Chondrocyte (in vitro differentiated cells): ENCODE measurements around the gene GNPDA1. TPM values are rescaled to one million over a fixed set of nuclear protein-coding genes. Genes with fewer than 3 reads are reported as not detected.

Experiments used
- DNase-seq: peaks from one replicate; pipeline ENCODE4 v3.0.0; 2021; ENCODE audit warnings: mixed read lengths, low spot score
- H3K27ac Mint-ChIP-seq: one replicate; pipeline ENCODE4 v1.8.0; 2021; ENCODE audit warnings: mild to moderate bottlenecking, moderate library complexity, mixed read lengths; ENCODE audit not compliant: unreplicated experiment
- H3K27me3 Mint-ChIP-seq: 2 replicates; pipeline ENCODE4 v1.8.0; 2021; ENCODE audit warnings: low read depth, mixed read lengths
- H3K36me3 Mint-ChIP-seq: 2 replicates; pipeline ENCODE4 v1.8.0; 2021; ENCODE audit warnings: low read depth, mixed read lengths
- H3K4me1 Mint-ChIP-seq: 2 replicates; pipeline ENCODE4 v1.8.0; 2021; ENCODE audit warnings: low read depth, mild to moderate bottlenecking, mixed read lengths
- H3K4me3 Mint-ChIP-seq: one replicate; pipeline ENCODE4 v1.8.0; 2021; ENCODE audit warnings: mild to moderate bottlenecking, moderate library complexity, mixed read lengths; ENCODE audit not compliant: unreplicated experiment
- H3K9me3 Mint-ChIP-seq: 2 replicates; pipeline ENCODE4 v1.8.0; 2021; ENCODE audit warnings: low read depth, mixed read lengths
- total RNA-seq: library from RNA; stranded (reverse); gene quantifications from 3 replicates; pipeline ENCODE4 v1.2.1, GENCODE V29; 2021
- TF ChIP-seq, protein P1 (sequence below): fragments of 200-600 bp; sonication (generic); IDR thresholded peaks from 2 replicates; pipeline ENCODE4 v1.5.0; 2021; ENCODE audit warnings: antibody characterized with exemption, mild to moderate bottlenecking, moderate library complexity

The GNPDA1 gene
- total RNA-seq, 1 donor from 2014 or later, result 34.5 TPM

DNA sequence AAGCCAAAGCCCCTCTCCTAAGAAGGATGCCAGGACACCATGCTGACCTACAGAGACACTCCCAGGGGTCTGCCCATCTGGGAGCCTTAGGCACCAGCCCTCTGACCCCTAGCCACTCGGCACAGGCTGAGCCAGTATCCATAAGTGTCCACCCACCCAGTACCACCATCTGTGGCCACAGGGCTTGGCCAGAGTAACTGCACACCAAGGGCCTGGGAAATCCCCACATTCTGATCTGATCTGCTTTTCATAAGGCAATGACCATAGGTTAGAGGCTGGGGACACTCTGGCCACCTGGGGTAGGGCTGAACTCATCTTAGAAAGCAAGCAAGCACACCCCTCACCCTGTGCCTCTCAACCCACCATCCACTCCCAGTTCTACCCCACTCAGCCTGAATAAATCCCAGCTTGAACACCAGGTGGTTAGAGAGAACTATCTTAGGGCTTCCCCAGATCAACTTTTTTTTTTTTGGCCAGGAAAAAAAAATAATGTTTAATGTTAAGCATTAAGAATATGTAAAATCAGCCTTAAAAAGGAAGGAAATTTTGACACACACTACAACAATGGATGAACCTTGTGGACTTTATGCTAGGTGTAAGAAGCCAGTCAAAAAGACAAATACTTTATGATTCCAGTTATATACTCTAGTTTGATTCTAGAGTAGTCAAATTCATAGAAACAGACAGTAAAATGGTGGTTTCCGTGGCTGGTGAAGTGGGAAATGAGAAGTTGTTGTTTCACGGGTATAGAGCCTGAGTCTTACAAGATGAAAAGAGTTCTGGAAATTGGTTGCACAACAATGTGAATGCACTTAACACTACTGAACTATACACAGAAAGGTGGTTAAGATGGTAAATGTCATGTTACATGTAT lies 6.2 kb downstream of the GNPDA1 start:
- H3K27me3 Mint-ChIP-seq, result no peaks in the 10 kb centered on the region
- H3K27ac Mint-ChIP-seq, result peak overlapping the region; percentile 23
- H3K4me3 Mint-ChIP-seq, result no peak overlapping the region
- H3K9me3 Mint-ChIP-seq, result no peaks in the 10 kb centered on the region
- H3K36me3 Mint-ChIP-seq, result peaks cover 11% of the 10 kb centered on the region
- TF ChIP-seq, protein P1, sequence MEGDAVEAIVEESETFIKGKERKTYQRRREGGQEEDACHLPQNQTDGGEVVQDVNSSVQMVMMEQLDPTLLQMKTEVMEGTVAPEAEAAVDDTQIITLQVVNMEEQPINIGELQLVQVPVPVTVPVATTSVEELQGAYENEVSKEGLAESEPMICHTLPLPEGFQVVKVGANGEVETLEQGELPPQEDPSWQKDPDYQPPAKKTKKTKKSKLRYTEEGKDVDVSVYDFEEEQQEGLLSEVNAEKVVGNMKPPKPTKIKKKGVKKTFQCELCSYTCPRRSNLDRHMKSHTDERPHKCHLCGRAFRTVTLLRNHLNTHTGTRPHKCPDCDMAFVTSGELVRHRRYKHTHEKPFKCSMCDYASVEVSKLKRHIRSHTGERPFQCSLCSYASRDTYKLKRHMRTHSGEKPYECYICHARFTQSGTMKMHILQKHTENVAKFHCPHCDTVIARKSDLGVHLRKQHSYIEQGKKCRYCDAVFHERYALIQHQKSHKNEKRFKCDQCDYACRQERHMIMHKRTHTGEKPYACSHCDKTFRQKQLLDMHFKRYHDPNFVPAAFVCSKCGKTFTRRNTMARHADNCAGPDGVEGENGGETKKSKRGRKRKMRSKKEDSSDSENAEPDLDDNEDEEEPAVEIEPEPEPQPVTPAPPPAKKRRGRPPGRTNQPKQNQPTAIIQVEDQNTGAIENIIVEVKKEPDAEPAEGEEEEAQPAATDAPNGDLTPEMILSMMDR, result no peak
- no peak for DNase-seq
- peaks cover 5% of the 10 kb centered on the region for H3K4me1 Mint-ChIP-seq

DNA sequence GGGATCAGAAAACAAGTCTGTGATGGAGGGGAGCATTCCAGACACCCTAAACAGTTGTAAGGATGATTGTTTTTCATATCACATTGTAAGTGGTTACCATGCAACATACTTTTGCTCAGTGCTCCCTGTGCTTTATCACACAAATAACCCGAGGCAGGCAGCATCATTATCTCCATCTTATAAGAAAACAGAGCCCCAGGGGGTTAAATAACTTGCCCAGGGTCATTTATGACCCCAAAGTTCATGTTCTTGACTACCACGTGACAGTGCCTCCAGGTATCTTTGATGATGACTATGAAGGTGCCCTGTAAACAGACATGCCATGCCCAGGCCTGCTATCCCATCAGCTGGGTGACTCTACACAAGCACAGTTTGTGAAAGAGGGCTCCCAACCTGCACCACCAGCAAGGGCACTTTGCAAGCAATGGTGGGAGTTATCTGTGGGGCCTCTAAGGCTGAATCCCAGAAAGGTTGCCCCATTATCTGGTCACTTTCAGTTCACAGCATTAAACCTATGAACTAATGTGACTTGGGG lies 9.5 kb downstream of the GNPDA1 start:
- peaks cover 4% of the 10 kb centered on the region for H3K4me1 Mint-ChIP-seq
- no peak overlapping the region for H3K4me3 Mint-ChIP-seq
- no peaks in the 10 kb centered on the region for H3K27me3 Mint-ChIP-seq
- TF ChIP-seq, protein P1, result no peak
- H3K9me3 Mint-ChIP-seq, result no peaks in the 10 kb centered on the region
- H3K27ac Mint-ChIP-seq, result no peak overlapping the region
- peaks cover 13% of the 10 kb centered on the region for H3K36me3 Mint-ChIP-seq
- DNase-seq, result no peak

DNA sequence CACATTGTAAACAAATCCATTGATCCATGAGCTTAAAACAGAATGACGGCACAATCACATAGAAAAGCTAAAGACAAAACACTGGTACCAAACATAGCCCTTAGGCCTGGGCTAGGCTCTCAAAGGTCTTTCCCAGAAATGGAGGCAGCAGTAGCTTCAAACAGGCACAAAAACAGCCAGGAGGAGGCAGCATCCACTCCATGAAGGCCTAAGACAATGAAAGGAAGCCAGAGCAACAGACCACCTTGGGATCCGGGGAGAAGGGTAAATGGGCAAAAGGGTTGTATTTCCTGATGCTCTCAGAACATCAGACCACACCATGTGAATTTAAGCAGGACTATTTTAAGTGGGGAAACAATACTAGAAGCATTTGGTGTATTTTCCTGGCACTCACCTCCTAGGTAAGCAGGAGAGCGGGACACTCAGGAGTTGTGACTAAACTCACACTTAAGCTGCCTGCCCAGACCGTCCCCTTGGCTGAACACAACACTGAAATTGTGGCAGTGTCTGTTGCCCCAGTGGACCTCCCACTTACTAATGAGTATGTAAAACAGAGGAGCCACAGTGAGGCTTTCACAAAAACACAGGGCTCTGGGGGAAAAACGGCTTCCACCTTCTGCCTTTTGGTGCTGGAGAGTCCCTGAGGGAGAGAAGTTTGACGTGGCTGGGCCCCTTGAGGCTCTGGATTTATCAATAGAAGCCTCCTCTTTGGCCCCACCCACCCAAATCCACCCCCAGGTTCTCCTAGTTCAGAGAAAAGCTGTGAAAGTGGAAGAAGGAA lies 11.9 kb downstream of the GNPDA1 start:
- Mint-ChIP-seq H3K9me3 (no peaks in the 10 kb centered on the region), H3K27me3 (no peaks in the 10 kb centered on the region), H3K27ac (peak overlapping the region; percentile 34), H3K4me3 (no peak overlapping the region), H3K36me3 (peaks cover 15% of the 10 kb centered on the region), H3K4me1 (peaks cover 4% of the 10 kb centered on the region)
- DNase-seq, result no peak
- TF ChIP-seq, protein P1, result peak; percentile 67

DNA sequence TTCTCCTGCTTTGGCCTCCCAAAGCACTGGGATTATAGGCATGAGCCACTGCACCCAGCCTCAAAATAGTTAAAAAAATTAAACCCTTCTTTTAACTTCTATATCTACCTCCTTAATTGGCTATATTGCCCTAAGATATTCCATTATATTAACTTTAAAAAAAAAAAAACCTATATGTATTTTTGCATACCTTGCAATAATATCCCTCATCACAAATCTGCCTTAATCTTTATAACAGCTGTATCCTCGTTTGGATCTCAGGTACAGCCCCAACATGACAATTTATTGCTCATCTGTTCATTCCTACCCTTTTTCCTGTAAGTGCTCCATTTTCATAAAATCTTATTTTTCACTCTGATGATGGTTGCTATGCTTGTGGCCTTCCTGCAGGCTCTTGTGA lies 12.7 kb downstream of the GNPDA1 start:
- H3K4me3 Mint-ChIP-seq, result no peak overlapping the region
- H3K27me3 Mint-ChIP-seq, result no peaks in the 10 kb centered on the region
- peaks cover 14% of the 10 kb centered on the region for H3K36me3 Mint-ChIP-seq
- peaks cover 4% of the 10 kb centered on the region for H3K4me1 Mint-ChIP-seq
- H3K27ac Mint-ChIP-seq, result no peak overlapping the region
- TF ChIP-seq, protein P1, result no peak
- H3K9me3 Mint-ChIP-seq, result no peaks in the 10 kb centered on the region
- DNase-seq, result no peak

DNA sequence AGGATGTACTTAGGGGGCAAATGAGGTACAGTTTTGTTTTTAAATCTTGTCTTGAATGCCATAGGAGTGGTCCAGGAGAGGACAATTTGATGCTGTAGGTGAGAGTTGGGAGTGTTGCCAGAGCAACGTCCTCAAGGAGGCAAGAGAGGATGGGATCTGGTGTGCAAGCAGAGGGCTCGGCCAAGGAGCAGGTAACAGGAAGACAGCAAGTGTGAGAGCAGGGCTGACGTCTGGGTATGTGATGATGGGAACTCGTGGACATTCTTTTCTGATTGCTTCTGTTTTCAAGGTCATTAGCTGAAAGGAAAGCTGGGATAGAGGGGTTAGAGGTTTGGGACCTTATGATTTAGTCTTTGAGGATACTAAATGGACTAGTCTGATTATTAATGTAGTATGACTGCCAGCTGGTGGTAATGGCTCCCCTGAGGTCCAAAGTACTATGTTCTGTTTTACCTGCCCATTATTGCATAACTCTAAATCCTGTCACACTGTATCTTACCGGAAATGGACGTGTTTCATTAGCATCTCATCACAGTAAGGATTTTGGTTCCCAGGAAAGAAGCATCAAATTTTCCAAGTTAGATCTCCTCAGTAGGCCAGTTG lies 15.4 kb downstream of the GNPDA1 start:
- TF ChIP-seq, protein P1, result no peak
- H3K36me3 Mint-ChIP-seq, result peaks cover 29% of the 10 kb centered on the region
- DNase-seq, result no peak
- no peaks in the 10 kb centered on the region for H3K27me3 Mint-ChIP-seq
- no peak overlapping the region for H3K4me3 Mint-ChIP-seq
- H3K9me3 Mint-ChIP-seq, result no peaks in the 10 kb centered on the region
- peak overlapping the region; percentile 45 for H3K27ac Mint-ChIP-seq
- peaks cover under 1% of the 10 kb centered on the region for H3K4me1 Mint-ChIP-seq
